ENCODE data around the gene TMEM225. TPM values are rescaled to one million over a fixed set of nuclear protein-coding genes. Genes with fewer than 3 reads are reported as not detected.

Gene TMEM225
- total RNA-seq, 1 experiment from 2014 or later = not detected

- H3K9me3 ChIP-seq (replicated peaks) = no peaks in the 10 kb centered on the region
- no peaks in the 10 kb centered on the region for H3K36me3 ChIP-seq
- H3K27ac ChIP-seq = no peak overlapping the region
- no peak overlapping the region for H3K4me3 ChIP-seq
- H3K27me3 ChIP-seq = no peaks in the 10 kb centered on the region
- H3K4me1 ChIP-seq = no peaks in the 10 kb centered on the region
- no peak for DNase-seq
These were observed 34.4 kb downstream of the TMEM225 start for GRCh38 chr11:123851110-123851509.

- no peaks in the 10 kb centered on the region for H3K36me3 ChIP-seq
- no peaks in the 10 kb centered on the region for H3K27me3 ChIP-seq
- H3K4me1 ChIP-seq = peaks cover 7% of the 10 kb centered on the region
- H3K4me3 ChIP-seq = no peak overlapping the region
- H3K27ac ChIP-seq = no peak overlapping the region
- H3K9me3 ChIP-seq (replicated peaks) = no peaks in the 10 kb centered on the region
- DNase-seq = no peak
These were observed 44.3 kb downstream of the TMEM225 start for GRCh38 chr11:123841174-123841573.

GRCh38 chr11:123839131-123839530 is 46.3 kb downstream of the TMEM225 start:
- H3K9me3 ChIP-seq (replicated peaks) = no peaks in the 10 kb centered on the region
- no peak overlapping the region; the same call in 1 of the 2 replicates for H3K27ac ChIP-seq
- no peak for DNase-seq
- H3K4me1 ChIP-seq = peaks cover 7% of the 10 kb centered on the region
- H3K4me3 ChIP-seq = no peak overlapping the region
- no peaks in the 10 kb centered on the region for H3K36me3 ChIP-seq
- H3K27me3 ChIP-seq = no peaks in the 10 kb centered on the region

GRCh38 chr11:123838659-123839058 is 46.8 kb downstream of the TMEM225 start:
- peaks cover 9% of the 10 kb centered on the region for H3K4me1 ChIP-seq
- H3K4me3 ChIP-seq = no peak overlapping the region
- H3K36me3 ChIP-seq = no peaks in the 10 kb centered on the region
- H3K9me3 ChIP-seq (replicated peaks) = no peaks in the 10 kb centered on the region
- peak in 1 of 2 experiments; percentile 21 for DNase-seq
- no peaks in the 10 kb centered on the region for H3K27me3 ChIP-seq
- no peak overlapping the region; the same call in 1 of the 2 replicates for H3K27ac ChIP-seq

- DNase-seq = no peak
- Histone ChIP-seq H3K27ac (no peak overlapping the region), H3K4me1 (peaks cover 14% of the 10 kb centered on the region), H3K9me3 (replicated peaks) (no peaks in the 10 kb centered on the region), H3K36me3 (no peaks in the 10 kb centered on the region), H3K27me3 (no peaks in the 10 kb centered on the region), H3K4me3 (no peak overlapping the region)
These were observed 47.3 kb downstream of the TMEM225 start for GRCh38 chr11:123838199-123838598.

GRCh38 chr11:123833095-123833494 is 52.4 kb downstream of the TMEM225 start:
- H3K27ac ChIP-seq = peak overlapping the region; percentile 52
- no peaks in the 10 kb centered on the region for H3K36me3 ChIP-seq
- no peak overlapping the region for H3K4me3 ChIP-seq
- peak in 1 of 2 experiments; percentile 57 for DNase-seq
- H3K9me3 ChIP-seq (replicated peaks) = no peaks in the 10 kb centered on the region
- H3K27me3 ChIP-seq = no peaks in the 10 kb centered on the region
- H3K4me1 ChIP-seq = peaks cover 21% of the 10 kb centered on the region

Other genes starting within 250 kb of the TMEM225 start
- gene SCN3B, start 231.0 kb downstream of the TMEM225 start, total RNA-seq (2014; rRNA removed; shearing (Covaris generic)) = 2.1 and 2.5 TPM in 2 replicates
- gene ZNF202, start 144.0 kb downstream of the TMEM225 start, total RNA-seq (2014; rRNA removed; shearing (Covaris generic)) = 12.7 and 13.5 TPM in 2 replicates
- gene OR6X1, start 131.2 kb downstream of the TMEM225 start, total RNA-seq (2014; rRNA removed; shearing (Covaris generic)) = not detected in 2 replicates
- gene OR6M1, start 79.3 kb downstream of the TMEM225 start, total RNA-seq (2014; rRNA removed; shearing (Covaris generic)) = not detected in 2 replicates
- gene OR8D4, start 16.5 kb upstream of the TMEM225 start, total RNA-seq (2014; rRNA removed; shearing (Covaris generic)) = not detected in 2 replicates
- gene OR4D5, start 53.9 kb upstream of the TMEM225 start, total RNA-seq (2014; rRNA removed; shearing (Covaris generic)) = not detected in 2 replicates
- gene OR6T1, start 58.2 kb upstream of the TMEM225 start, total RNA-seq (2014; rRNA removed; shearing (Covaris generic)) = not detected in 2 replicates
- gene OR10S1, start 92.1 kb upstream of the TMEM225 start, total RNA-seq (2014; rRNA removed; shearing (Covaris generic)) = not detected in 2 replicates
- not detected in 2 replicates for gene OR10G6, start 109.5 kb upstream of the TMEM225 start, total RNA-seq (2014; rRNA removed; shearing (Covaris generic))
- not detected in 2 replicates for gene OR10G4, start 127.3 kb upstream of the TMEM225 start, total RNA-seq (2014; rRNA removed; shearing (Covaris generic))
- not detected in 2 replicates for gene OR10G9, start 137.3 kb upstream of the TMEM225 start, total RNA-seq (2014; rRNA removed; shearing (Covaris generic))
- not detected in 2 replicates for gene OR10G8, start 141.1 kb upstream of the TMEM225 start, total RNA-seq (2014; rRNA removed; shearing (Covaris generic))
- gene OR10G7, start 155.7 kb upstream of the TMEM225 start, total RNA-seq (2014; rRNA removed; shearing (Covaris generic)) = not detected in 2 replicates
- gene VWA5A, start 229.8 kb upstream of the TMEM225 start, total RNA-seq (2014; rRNA removed; shearing (Covaris generic)) = 34.7 and 38.1 TPM in 2 replicates